RCC 7860 (cell line): Measurements from ENCODE around the gene MCRIP2.

ENCODE experiments used
- DNase-seq: peaks from one replicate; pipeline ENCODE4 v3.0.0-alpha.2; 2015; ENCODE audit warnings: low spot score
- FAIRE-seq: peaks from 2 replicates; lab custom pipeline; 2012; peaks lifted over from hg19 to GRCh38; lab: Jason Lieb, UNC

MCRIP2 gene

GRCh38 chr16:631808-632358 lies 9.7 kb upstream of the MCRIP2 start:
- DNase-seq: no peak
- no peak for FAIRE-seq

- FAIRE-seq (no peak), DNase-seq (no peak)
These were observed 8.9 kb upstream of the MCRIP2 start for GRCh38 chr16:632486-633335.

GRCh38 chr16:633336-634050 lies 8.1 kb upstream of the MCRIP2 start:
- DNase-seq: no peak
- FAIRE-seq: no peak

- DNase-seq (no peak), FAIRE-seq (no peak)
These were observed 7.5 kb upstream of the MCRIP2 start for GRCh38 chr16:634051-634670.

- no peak for FAIRE-seq
These were observed 6.6 kb upstream of the MCRIP2 start for GRCh38 chr16:634996-635395.

GRCh38 chr16:635573-636205 lies 5.9 kb upstream of the MCRIP2 start:
- FAIRE-seq (no peak), DNase-seq (no peak)

More at GRCh38 chr16:634996-635395, 6.6 kb upstream of the MCRIP2 start:
- DNase-seq: no peak

- FAIRE-seq: no peak
- peak; percentile 93 for DNase-seq
These were observed 5.2 kb upstream of the MCRIP2 start, which contains the start of gene METTL26 for GRCh38 chr16:636206-637080. METTL26 (minus strand) TSS chr16:636305; CDS start chr16:636290, 15 bp downstream.

- FAIRE-seq (no peak), DNase-seq (no peak)
These were observed 4.3 kb upstream of the MCRIP2 start for GRCh38 chr16:637081-638018.

GRCh38 chr16:638034-638543 lies 3.5 kb upstream of the MCRIP2 start:
- no peak for DNase-seq
- FAIRE-seq: no peak

- FAIRE-seq (no peak), DNase-seq (no peak)
These were observed 2.8 kb upstream of the MCRIP2 start for GRCh38 chr16:638836-639235.

- no peak for FAIRE-seq
- DNase-seq: no peak
These were observed 1.0 kb upstream of the MCRIP2 start for GRCh38 chr16:640614-641013.

- FAIRE-seq (no peak), DNase-seq (peak; percentile 7)
These were observed 791 bp downstream of the MCRIP2 start for GRCh38 chr16:642189-643049.

- DNase-seq: no peak
- FAIRE-seq: no peak
These were observed 1.4 kb downstream of the MCRIP2 start for GRCh38 chr16:643050-643368.

- FAIRE-seq: no peak
These were observed 2.9 kb downstream of the MCRIP2 start for GRCh38 chr16:644556-644955.

GRCh38 chr16:645852-646678 lies 4.4 kb downstream of the MCRIP2 start:
- FAIRE-seq: no peak
- no peak for DNase-seq

More at GRCh38 chr16:644556-644955, 2.9 kb downstream of the MCRIP2 start:
- DNase-seq: no peak

GRCh38 chr16:646679-647172 lies 5.1 kb downstream of the MCRIP2 start:
- FAIRE-seq: no peak

More at GRCh38 chr16:646679-647172, 5.1 kb downstream of the MCRIP2 start:
- no peak for DNase-seq
